Activated T-cell treated with anti-CD3 and anti-CD28 coated beads, Interleukin-2, amount 50 U/mL, for 4 hours (primary cell): Measurements from ENCODE around the gene COL4A1. TPM values are rescaled to one million over a fixed set of nuclear protein-coding genes. Genes with fewer than 3 reads are reported as not detected.

Source experiments
- ATAC-seq, 2 donors: fragments of 200-7000 bp; cut with Tn5 transposase; one replicate each; pipeline ENCODE4 v1.10.0; 2021
- DNase-seq: peaks from one replicate; pipeline ENCODE4 v3.0.0-alpha.2; 2020
- H3K27me3 Mint-ChIP-seq: one replicate; pipeline ENCODE4 v1.8.0; 2021; ENCODE audit warnings: low read depth, mixed read lengths
- H3K36me3 Mint-ChIP-seq: one replicate; pipeline ENCODE4 v1.8.0; 2022; ENCODE audit warnings: mixed read lengths; ENCODE audit not compliant: insufficient read depth
- H3K4me1 Mint-ChIP-seq: one replicate; pipeline ENCODE4 v1.8.0; 2021; ENCODE audit warnings: low read depth, mixed read lengths
- H3K4me3 Mint-ChIP-seq: one replicate; pipeline ENCODE4 v1.8.0; 2021; ENCODE audit warnings: mild to moderate bottlenecking, moderate library complexity, mixed read lengths
- H3K9me3 Mint-ChIP-seq: one replicate; pipeline ENCODE4 v1.8.0; 2021; ENCODE audit warnings: mixed read lengths
- total RNA-seq, 3 donors: library from RNA; stranded (reverse); gene quantifications; one replicate each; pipeline ENCODE4 v1.2.1, GENCODE V29; 2021

Gene COL4A1
- total RNA-seq, 3 donors from 2014 or later, result 0.42 to 0.66 (median 0.54) TPM

DNA sequence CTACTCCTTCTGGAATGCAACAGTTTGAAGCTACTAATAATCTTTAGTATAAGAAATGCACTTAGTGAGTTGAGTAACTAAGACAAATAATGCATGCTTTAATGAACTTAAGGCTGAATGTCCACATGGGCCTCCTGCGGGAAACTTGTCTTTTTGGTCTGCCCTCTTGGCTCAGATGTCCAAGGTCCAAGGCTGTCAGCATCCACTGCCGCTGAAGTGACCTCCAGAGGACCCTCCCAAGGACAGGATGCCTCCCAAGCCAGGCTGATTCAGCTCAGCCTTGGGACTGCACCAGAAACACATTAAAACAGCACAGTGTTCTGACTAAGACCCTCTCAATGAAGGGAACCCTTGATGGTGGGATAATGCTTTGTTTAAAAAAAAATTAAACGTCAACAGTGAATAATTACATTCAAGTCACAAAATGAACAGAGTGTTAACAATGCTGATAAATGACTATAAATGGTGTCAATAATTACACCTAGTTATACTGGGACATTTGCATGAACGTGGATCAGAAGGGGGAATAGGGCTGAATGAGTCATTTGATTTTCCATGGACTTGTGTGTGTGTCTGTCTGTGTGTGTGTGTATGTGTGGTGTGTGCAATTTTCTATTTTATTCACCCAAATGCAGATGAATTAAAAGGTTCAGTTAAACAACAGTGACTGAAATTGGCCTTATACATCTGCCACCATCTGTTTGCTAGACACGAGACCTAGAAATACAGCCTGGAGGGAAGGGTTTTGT lies 150.5 kb downstream of the COL4A1 start:
- Mint-ChIP-seq H3K4me1 (no peaks in the 10 kb centered on the region), H3K9me3 (no peaks in the 10 kb centered on the region), H3K36me3 (no peaks in the 10 kb centered on the region), H3K4me3 (no peak overlapping the region), H3K27me3 (peaks cover 2% of the 10 kb centered on the region)
- DNase-seq, result no peak
- no peak for ATAC-seq

DNA sequence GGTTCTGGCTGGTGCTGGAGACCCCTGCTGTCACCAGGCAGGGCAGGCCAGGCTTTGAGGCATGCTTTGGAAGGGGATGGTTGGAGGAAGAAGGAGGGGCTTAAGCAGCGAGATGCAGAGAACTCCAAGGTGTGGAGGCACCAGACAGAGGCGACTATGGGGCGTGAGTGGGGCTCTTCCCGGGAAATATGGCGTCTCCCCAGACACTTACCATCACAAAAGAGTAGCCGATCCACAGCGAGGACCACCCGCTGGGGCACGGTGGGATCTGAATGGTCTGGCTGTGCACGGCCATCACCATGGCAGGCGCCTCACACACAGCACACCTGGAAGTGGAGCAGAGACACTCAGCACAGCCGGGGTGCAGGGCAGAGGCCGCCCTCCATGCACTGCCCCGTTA lies 151.9 kb downstream of the COL4A1 start:
- Mint-ChIP-seq H3K4me1 (no peaks in the 10 kb centered on the region), H3K9me3 (no peaks in the 10 kb centered on the region), H3K36me3 (no peaks in the 10 kb centered on the region), H3K4me3 (no peak overlapping the region), H3K27me3 (peaks cover 2% of the 10 kb centered on the region)
- ATAC-seq (no peak), DNase-seq (no peak)

DNA sequence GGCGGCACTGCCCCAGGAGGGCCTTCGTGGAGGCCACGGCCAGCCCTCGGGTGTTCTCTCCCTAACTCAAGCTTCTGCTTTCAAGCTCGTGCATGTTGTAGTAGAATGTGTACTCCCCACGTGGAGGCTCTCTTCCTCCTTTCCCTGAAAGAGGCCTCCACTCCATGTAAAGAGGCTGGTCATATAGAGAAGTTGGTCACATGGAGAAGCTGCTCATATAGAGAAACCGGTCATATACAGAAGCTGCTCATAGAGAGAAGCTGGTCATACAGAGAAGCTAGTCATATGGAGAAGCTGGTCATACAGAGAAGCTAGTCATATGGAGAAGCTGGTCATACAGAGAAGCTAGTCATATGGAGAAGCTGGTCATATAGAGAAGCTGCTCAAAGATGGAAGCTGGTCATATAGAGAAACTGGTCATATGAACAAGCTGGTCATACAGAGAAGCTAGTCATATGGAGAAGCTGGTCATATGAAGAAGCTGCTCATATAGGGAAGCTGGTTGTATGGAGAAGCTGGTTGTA lies 152.5 kb downstream of the COL4A1 start:
- no peak for DNase-seq
- Mint-ChIP-seq H3K4me3 (no peak overlapping the region), H3K9me3 (no peaks in the 10 kb centered on the region), H3K27me3 (no peaks in the 10 kb centered on the region), H3K36me3 (no peaks in the 10 kb centered on the region), H3K4me1 (no peaks in the 10 kb centered on the region)
- ATAC-seq, result peak; percentile 43

DNA sequence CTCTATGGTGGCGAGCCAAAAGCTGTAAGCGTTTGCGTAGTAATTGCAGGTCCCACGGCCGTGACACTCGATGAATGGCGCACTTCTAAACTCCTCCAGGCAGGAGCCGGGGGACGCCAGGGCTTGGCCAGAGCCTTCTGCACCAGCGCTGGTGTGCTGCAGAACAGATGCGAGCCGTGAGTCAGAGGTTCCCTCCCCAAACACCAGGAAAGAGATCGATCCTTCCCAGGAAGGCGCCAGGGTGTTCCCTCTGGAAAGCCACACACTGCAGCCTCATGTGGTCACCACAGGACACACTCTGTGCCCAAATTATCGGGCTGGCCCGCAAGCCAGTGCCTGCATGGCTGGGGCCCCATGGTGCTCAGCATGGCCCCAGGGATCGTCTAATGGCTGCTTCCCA lies 154.6 kb downstream of the COL4A1 start:
- no peak for ATAC-seq
- Mint-ChIP-seq H3K4me3 (no peak overlapping the region), H3K36me3 (no peaks in the 10 kb centered on the region), H3K9me3 (no peaks in the 10 kb centered on the region), H3K4me1 (no peaks in the 10 kb centered on the region), H3K27me3 (no peaks in the 10 kb centered on the region)
- DNase-seq, result no peak

DNA sequence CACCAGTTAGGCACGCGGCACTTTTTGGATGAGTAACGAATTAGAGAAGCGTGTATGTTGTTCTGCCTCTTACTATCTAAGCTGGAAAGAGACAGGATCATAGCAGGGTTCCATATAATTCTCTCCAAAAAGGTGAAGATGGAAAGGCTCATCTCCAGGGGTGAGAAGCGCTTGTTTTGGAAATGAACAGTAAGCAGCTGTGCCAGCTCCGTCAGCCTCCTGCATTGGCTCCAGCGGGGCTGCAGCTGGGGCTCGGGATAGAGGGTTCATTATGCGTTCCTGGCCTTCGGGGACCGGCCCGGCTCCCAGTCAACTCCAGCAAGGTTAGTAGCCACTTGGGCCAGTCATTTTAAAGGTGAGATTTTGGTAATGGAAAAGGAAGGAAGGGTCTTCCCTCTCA lies 155.5 kb downstream of the COL4A1 start:
- no peaks in the 10 kb centered on the region for H3K36me3 Mint-ChIP-seq
- DNase-seq (no peak), ATAC-seq (no peak)
- no peaks in the 10 kb centered on the region for H3K27me3 Mint-ChIP-seq
- no peaks in the 10 kb centered on the region for H3K9me3 Mint-ChIP-seq
- no peak overlapping the region for H3K4me3 Mint-ChIP-seq
- no peaks in the 10 kb centered on the region for H3K4me1 Mint-ChIP-seq

DNA sequence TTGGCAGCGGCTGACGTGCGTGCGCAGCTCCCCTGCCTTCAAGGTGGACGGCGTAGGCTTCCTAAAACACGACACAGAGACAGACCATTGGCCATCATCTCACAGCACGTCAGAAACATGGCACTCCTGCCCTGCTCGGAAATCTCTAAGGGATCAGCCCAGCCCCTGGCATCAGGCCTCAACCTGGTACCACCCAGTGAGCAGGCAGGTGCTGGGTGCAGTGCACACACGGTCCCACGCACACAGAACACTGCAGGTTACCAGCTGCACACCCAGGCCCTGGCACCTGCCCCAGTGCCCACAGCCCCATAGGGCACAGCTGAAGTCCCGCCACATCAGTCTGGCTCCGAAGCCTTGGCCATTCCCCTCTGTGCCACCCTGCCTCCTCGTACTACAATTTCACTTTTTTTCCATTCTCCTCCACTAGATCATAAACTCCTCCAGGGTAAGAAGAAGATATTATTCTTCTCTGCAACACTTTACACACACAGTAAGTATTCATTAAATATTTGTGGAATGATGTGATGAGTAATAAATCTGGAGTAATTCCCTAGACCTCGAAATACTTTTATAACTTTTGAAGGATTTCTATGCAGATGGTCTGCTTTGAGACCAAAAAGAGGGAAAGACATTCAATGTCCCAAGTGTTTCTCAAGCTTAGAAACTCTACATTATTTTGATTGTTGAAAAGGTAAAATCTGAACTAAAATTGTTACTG lies 156.4 kb downstream of the COL4A1 start:
- no peaks in the 10 kb centered on the region for H3K27me3 Mint-ChIP-seq
- no peak overlapping the region for H3K4me3 Mint-ChIP-seq
- no peak for DNase-seq
- H3K9me3 Mint-ChIP-seq, result no peaks in the 10 kb centered on the region
- H3K4me1 Mint-ChIP-seq, result no peaks in the 10 kb centered on the region
- ATAC-seq, result no peak
- H3K36me3 Mint-ChIP-seq, result no peaks in the 10 kb centered on the region

DNA sequence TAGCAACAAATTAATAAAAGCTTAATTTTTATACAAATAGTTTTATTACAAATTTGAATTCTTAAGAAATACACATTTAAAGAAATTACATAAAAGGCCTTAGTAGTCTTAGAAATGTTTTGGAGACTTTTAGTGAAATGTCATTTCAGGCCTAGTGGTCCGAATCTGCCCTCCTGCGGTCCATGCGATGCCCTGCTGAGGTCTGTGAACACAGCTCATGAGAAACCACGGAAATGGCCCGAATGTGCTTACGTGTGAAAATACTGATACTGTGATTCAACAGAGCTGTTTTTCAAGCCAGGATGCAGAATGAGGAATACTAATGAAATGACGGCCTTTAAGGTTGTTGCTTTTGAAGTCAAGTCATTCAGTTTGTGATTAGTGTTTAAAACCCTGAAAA lies 157.9 kb downstream of the COL4A1 start:
- no peak overlapping the region for H3K4me3 Mint-ChIP-seq
- no peaks in the 10 kb centered on the region for H3K36me3 Mint-ChIP-seq
- DNase-seq (no peak), ATAC-seq (no peak)
- H3K9me3 Mint-ChIP-seq, result no peaks in the 10 kb centered on the region
- no peaks in the 10 kb centered on the region for H3K4me1 Mint-ChIP-seq
- H3K27me3 Mint-ChIP-seq, result no peaks in the 10 kb centered on the region

DNA sequence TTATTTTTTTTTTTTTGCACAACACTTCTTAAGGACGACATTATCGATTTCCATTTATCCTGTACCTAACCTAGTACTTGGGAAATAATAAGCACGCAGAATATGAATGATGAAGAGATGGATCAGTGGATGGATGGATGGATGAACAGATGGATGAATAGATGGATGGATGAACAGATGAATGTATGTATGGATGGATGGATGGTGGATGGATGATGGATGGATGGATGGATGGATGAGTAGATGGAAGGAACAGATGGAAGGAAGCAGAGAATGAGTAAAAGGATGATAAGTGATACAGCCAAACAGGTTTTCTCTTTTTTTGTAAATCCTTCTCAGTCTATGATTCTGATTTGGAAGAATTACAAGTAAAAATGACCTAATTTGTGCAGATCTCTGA lies 166.9 kb downstream of the COL4A1 start:
- Mint-ChIP-seq H3K36me3 (no peaks in the 10 kb centered on the region), H3K9me3 (peaks cover 13% of the 10 kb centered on the region), H3K4me1 (peaks cover 10% of the 10 kb centered on the region), H3K4me3 (no peak overlapping the region), H3K27me3 (peaks cover 33% of the 10 kb centered on the region)
- no peak for ATAC-seq
- no peak for DNase-seq

DNA sequence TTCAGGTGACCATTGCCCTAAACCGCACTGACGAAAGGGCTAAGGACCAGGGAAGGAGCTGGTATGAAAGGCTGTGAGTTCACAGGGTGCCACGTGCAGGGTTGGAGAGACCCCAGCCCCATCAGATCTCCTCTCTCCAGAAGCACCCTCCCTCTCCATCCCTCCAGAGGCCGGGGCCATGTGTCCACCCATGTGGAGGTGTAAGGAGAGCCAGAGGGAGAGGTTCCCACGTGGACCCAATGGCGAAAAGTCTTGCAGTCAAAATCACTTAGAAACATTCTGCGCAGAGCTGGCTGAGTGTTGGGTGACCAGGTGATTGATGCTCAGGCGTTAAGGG lies 168.3 kb downstream of the COL4A1 start:
- ATAC-seq (no peak), DNase-seq (no peak)
- peaks cover 35% of the 10 kb centered on the region for H3K27me3 Mint-ChIP-seq
- H3K4me3 Mint-ChIP-seq, result no peak overlapping the region
- peaks cover 10% of the 10 kb centered on the region for H3K4me1 Mint-ChIP-seq
- H3K9me3 Mint-ChIP-seq, result peaks cover 13% of the 10 kb centered on the region
- H3K36me3 Mint-ChIP-seq, result no peaks in the 10 kb centered on the region

DNA sequence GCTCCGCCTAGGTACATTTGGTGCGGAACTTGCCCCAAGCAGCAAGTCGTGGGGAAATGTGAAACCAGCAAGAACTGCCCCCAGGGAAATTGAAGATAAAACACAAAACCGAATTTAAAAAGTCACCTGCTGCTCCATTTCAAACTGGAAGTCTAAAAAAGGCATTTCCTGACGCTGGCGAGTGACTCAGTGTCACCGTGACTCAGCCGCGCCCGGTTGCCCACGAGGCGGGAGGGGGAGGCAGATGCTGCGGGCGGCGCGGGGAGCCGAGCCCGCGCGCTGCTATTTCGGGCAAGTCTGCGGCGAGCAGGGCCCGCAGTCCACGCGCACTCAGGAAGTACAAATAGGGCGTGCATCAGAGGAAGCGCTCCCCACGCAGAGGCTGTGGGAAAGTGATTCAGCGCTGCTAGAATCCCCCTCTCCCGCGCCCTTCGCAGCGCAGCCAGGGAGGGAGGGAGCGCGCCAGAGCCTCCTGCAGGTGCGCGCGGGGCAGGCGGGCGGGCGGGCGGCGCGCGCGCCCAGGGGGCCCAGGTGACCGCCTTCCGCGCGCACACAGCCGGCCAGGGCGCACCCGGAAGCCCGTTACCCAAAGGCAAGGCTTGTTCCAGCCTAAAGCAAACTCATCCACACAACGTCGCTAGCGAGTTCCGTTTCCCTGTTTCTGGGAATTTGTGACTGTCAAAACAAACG lies 168.8 kb downstream of the COL4A1 start:
- Mint-ChIP-seq H3K36me3 (no peaks in the 10 kb centered on the region), H3K4me1 (peaks cover 10% of the 10 kb centered on the region), H3K4me3 (peak overlapping the region; percentile 66), H3K9me3 (peaks cover 12% of the 10 kb centered on the region), H3K27me3 (peaks cover 38% of the 10 kb centered on the region)
- DNase-seq (peak; percentile 46), ATAC-seq (peak; percentile 85 to 89)

DNA sequence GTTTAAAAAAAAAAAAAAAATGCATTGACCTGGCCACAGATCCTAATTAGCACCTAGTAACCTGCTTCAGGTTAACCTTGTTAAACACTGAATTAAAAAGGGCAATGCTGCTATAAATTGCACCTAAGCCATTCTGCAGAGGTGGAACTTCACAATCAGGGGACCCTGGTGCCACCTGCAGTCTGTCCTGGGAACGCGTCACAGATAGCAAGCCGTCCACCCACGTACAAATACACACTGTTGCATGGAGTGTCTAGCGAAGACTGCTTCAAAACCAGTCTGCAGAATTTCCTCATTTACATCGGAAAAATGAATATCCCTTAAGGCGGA lies 169.3 kb downstream of the COL4A1 start:
- Mint-ChIP-seq H3K4me1 (peaks cover 10% of the 10 kb centered on the region), H3K4me3 (peak overlapping the region; percentile 66), H3K27me3 (peaks cover 38% of the 10 kb centered on the region), H3K9me3 (peaks cover 7% of the 10 kb centered on the region), H3K36me3 (no peaks in the 10 kb centered on the region)
- peak; percentile 36 to 46 for ATAC-seq
- no peak for DNase-seq

DNA sequence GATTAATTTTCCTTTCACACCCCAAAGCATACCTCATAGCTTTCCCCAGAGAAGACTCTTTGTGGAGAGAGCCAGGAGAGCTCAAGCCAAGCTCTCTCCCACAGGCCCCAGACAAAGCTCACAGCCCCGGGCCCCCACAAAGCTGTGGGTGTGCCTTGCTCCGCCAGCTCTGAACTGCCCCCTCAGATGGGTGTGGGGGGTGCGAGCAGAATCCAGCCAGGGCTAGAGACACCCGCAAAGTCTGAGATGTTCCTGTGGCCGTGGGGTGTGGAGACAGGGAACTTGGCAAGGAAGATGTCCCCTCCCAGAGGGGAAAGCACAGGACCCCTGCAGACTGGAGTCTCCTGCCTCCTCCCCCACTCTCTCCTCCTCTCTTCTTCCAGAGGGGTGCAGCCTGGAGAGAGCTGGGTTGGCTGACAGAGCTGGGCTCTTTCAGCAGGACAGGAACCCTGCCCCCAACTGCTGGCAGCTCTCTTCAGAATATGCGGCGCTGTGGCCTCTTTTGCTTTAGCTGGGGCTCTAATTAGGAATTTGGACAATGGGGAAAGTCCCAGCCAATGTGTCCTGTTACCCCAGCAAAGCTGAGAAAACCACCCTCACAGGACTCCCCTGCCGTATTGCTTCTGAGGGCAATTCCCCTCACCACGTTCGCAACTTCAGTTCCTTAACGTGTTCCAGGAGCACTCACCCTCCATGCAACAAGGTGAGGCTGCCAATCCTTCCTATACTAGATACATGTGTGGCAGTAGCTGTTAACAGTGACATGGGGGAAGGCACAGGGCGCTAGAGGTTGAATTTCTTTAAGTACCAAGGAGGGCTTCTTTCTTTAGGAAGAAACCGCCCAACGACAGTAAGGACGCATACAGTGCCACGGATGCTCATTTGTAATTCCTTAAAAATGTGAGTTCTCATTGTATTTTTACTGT lies 170.0 kb downstream of the COL4A1 start:
- ATAC-seq (no peak), DNase-seq (no peak)
- no peaks in the 10 kb centered on the region for H3K36me3 Mint-ChIP-seq
- H3K4me3 Mint-ChIP-seq, result peak overlapping the region; percentile 66
- H3K4me1 Mint-ChIP-seq, result peaks cover 10% of the 10 kb centered on the region
- peaks cover 3% of the 10 kb centered on the region for H3K9me3 Mint-ChIP-seq
- H3K27me3 Mint-ChIP-seq, result peaks cover 40% of the 10 kb centered on the region

DNA sequence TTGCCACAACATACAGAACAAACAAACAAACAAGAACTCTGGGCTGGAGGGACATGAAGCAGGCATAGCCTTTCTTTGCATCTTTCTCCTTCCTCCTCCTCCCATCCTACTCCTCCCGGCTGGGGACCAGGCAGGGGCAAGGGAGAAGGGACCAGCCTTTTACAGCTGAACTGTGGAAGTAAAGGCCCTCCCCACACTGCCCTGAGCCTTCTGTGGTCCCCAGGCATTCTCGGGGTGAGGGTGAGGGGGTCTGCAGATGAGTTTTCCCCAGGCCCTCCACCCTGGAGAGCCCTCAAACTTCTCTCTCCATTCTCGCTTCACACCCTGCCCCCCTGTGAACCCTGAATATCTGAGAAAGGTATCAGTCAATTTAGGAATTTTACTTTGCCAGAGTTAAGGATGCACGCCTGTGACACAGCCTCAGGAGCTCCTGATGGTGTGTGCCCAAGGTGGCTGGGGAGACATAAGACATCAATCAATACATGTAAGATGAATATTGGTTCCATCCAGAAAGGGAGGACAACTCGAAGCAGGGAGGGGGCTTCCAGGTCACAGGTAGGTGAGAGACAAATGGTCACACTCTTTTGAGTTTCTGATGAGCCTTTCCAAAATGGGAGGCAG lies 170.9 kb downstream of the COL4A1 start:
- no peaks in the 10 kb centered on the region for H3K36me3 Mint-ChIP-seq
- H3K27me3 Mint-ChIP-seq, result peaks cover 40% of the 10 kb centered on the region
- peaks cover 10% of the 10 kb centered on the region for H3K4me1 Mint-ChIP-seq
- no peak overlapping the region for H3K4me3 Mint-ChIP-seq
- DNase-seq (no peak), ATAC-seq (no peak)
- no peaks in the 10 kb centered on the region for H3K9me3 Mint-ChIP-seq

DNA sequence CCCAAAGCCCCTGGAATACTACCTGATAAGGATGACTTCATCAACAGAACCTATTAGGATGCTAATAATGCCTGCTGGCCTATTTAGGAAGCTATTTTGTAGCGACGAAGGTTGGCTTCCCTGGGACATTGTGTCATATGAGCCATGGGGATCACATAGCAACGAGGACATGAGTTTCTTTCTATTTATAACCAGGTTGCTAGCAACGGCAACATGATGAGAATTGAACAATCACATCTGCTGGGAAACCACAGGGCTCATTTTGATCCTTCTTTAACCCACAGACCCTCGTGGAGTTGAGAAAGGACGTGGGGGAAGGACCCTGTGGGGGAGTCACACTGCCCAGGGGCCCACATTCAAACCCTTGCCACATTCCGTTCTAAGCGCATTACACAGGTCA lies 172.2 kb downstream of the COL4A1 start:
- H3K36me3 Mint-ChIP-seq, result no peaks in the 10 kb centered on the region
- peaks cover 10% of the 10 kb centered on the region for H3K4me1 Mint-ChIP-seq
- no peak overlapping the region for H3K4me3 Mint-ChIP-seq
- peaks cover 36% of the 10 kb centered on the region for H3K27me3 Mint-ChIP-seq
- H3K9me3 Mint-ChIP-seq, result no peaks in the 10 kb centered on the region
- DNase-seq (no peak), ATAC-seq (no peak)
